Chondrocyte (in vitro differentiated cells): ENCODE data around the gene DPP6. TPM values are rescaled to one million over a fixed set of nuclear protein-coding genes. Genes with fewer than 3 reads are reported as not detected.

ENCODE experiments used
- DNase-seq: peaks from one replicate; pipeline ENCODE4 v3.0.0; 2021; ENCODE audit warnings: mixed read lengths, low spot score
- H3K27ac Mint-ChIP-seq: one replicate; pipeline ENCODE4 v1.8.0; 2021; ENCODE audit warnings: mild to moderate bottlenecking, moderate library complexity, mixed read lengths; ENCODE audit not compliant: unreplicated experiment
- H3K27me3 Mint-ChIP-seq: 2 replicates; pipeline ENCODE4 v1.8.0; 2021; ENCODE audit warnings: low read depth, mixed read lengths
- H3K36me3 Mint-ChIP-seq: 2 replicates; pipeline ENCODE4 v1.8.0; 2021; ENCODE audit warnings: low read depth, mixed read lengths
- H3K4me1 Mint-ChIP-seq: 2 replicates; pipeline ENCODE4 v1.8.0; 2021; ENCODE audit warnings: low read depth, mild to moderate bottlenecking, mixed read lengths
- H3K4me3 Mint-ChIP-seq: one replicate; pipeline ENCODE4 v1.8.0; 2021; ENCODE audit warnings: mild to moderate bottlenecking, moderate library complexity, mixed read lengths; ENCODE audit not compliant: unreplicated experiment
- H3K9me3 Mint-ChIP-seq: 2 replicates; pipeline ENCODE4 v1.8.0; 2021; ENCODE audit warnings: low read depth, mixed read lengths
- CTCF ChIP-seq: fragments of 200-600 bp; sonication (generic); IDR thresholded peaks from 2 replicates; pipeline ENCODE4 v1.5.0; 2021; ENCODE audit warnings: antibody characterized with exemption, mild to moderate bottlenecking, moderate library complexity
- total RNA-seq: library from RNA; stranded (reverse); gene quantifications from 3 replicates; pipeline ENCODE4 v1.2.1, GENCODE V29; 2021

DPP6 gene
- total RNA-seq, 1 donor from 2014 or later = not detected

- no peak for TF ChIP-seq CTCF
- H3K27me3 Mint-ChIP-seq = no peaks in the 10 kb centered on the region
- H3K36me3 Mint-ChIP-seq = no peaks in the 10 kb centered on the region
- no peak for DNase-seq
- no peaks in the 10 kb centered on the region for H3K4me1 Mint-ChIP-seq
- no peak overlapping the region for H3K4me3 Mint-ChIP-seq
- peaks cover 69% of the 10 kb centered on the region for H3K9me3 Mint-ChIP-seq
- H3K27ac Mint-ChIP-seq = no peak overlapping the region
Measured at GRCh38 chr7:154242709-154243108, 190.5 kb downstream of the DPP6 start.

- Mint-ChIP-seq H3K9me3 (peaks cover 64% of the 10 kb centered on the region), H3K4me3 (no peak overlapping the region)
- TF ChIP-seq CTCF = no peak
Measured at GRCh38 chr7:154252046-154252445, 199.8 kb downstream of the DPP6 start.

GRCh38 chr7:154253810-154254209 is 201.6 kb downstream of the DPP6 start:
- H3K4me3 Mint-ChIP-seq = no peak overlapping the region
- H3K4me1 Mint-ChIP-seq = no peaks in the 10 kb centered on the region
- no peaks in the 10 kb centered on the region for H3K36me3 Mint-ChIP-seq
- no peak for DNase-seq
- no peak overlapping the region for H3K27ac Mint-ChIP-seq
- H3K9me3 Mint-ChIP-seq = peaks cover 61% of the 10 kb centered on the region
- no peak for TF ChIP-seq CTCF
- H3K27me3 Mint-ChIP-seq = no peaks in the 10 kb centered on the region

More at GRCh38 chr7:154252046-154252445, 199.8 kb downstream of the DPP6 start:
- no peaks in the 10 kb centered on the region for H3K36me3 Mint-ChIP-seq
- no peak for DNase-seq
- no peaks in the 10 kb centered on the region for H3K4me1 Mint-ChIP-seq
- H3K27ac Mint-ChIP-seq = no peak overlapping the region
- no peaks in the 10 kb centered on the region for H3K27me3 Mint-ChIP-seq

- no peaks in the 10 kb centered on the region for H3K36me3 Mint-ChIP-seq
- H3K27ac Mint-ChIP-seq = no peak overlapping the region
- no peak for DNase-seq
- H3K4me1 Mint-ChIP-seq = no peaks in the 10 kb centered on the region
- H3K9me3 Mint-ChIP-seq = peaks cover 62% of the 10 kb centered on the region
- no peaks in the 10 kb centered on the region for H3K27me3 Mint-ChIP-seq
- TF ChIP-seq CTCF = no peak
- no peak overlapping the region for H3K4me3 Mint-ChIP-seq
Measured at GRCh38 chr7:154255324-154255723, 203.1 kb downstream of the DPP6 start.

- H3K36me3 Mint-ChIP-seq = no peaks in the 10 kb centered on the region
- H3K27me3 Mint-ChIP-seq = no peaks in the 10 kb centered on the region
- DNase-seq = no peak
- TF ChIP-seq CTCF = no peak
- H3K9me3 Mint-ChIP-seq = peaks cover 54% of the 10 kb centered on the region
- H3K27ac Mint-ChIP-seq = no peak overlapping the region
- no peak overlapping the region for H3K4me3 Mint-ChIP-seq
- no peaks in the 10 kb centered on the region for H3K4me1 Mint-ChIP-seq
Measured at GRCh38 chr7:154256150-154256549, 204.0 kb downstream of the DPP6 start.
